GM12878 (cell line): ENCODE data around the gene TRABD2B.

Experiments
- BHLHE40 ChIP-seq, 2 experiments: fragments of 450-650 bp in 1 of 2; IDR thresholded peaks; 2 replicates each; pipeline ENCODE4 v1.6.1; 2011 to 2017; ENCODE audit warnings: low read depth in 2 of 2, borderline replicate concordance in 1 of 2, improper control_type of control experiment in 1 of 2, low read length in 1 of 2, mild to moderate bottlenecking in 1 of 2
- CTCF ChIP-seq, 3 experiments: IDR thresholded peaks in 2 of 3; conservative IDR thresholded peaks in 1 of 3; 2 replicates each; pipeline ENCODE4 v1.5.1; 2011; ENCODE audit warnings: low read depth in 3 of 3, low read length in 3 of 3, mild to moderate bottlenecking in 3 of 3, control low read depth in 2 of 3, moderate library complexity in 2 of 3, inconsistent platforms in 1 of 3, mixed read lengths in 1 of 3; ENCODE audit not compliant: control insufficient read depth in 2 of 3, insufficient read depth in 1 of 3; ENCODE audit errors: extremely low read depth in 1 of 3
- EP300 ChIP-seq, 2 experiments: fragments of 150-350 bp in 1 of 2; IDR thresholded peaks; 2 replicates each; pipeline ENCODE4 v1.6.1; 2011 to 2012; ENCODE audit warnings: low read depth in 2 of 2, low read length in 2 of 2, borderline replicate concordance in 1 of 2, improper control_type of control experiment in 1 of 2, inconsistent platforms in 1 of 2; ENCODE audit not compliant: control insufficient read depth in 1 of 2
- EZH2 ChIP-seq: IDR thresholded peaks from 2 replicates; pipeline ENCODE4 v1.6.1; 2012; ENCODE audit warnings: low read depth, mild to moderate bottlenecking, control low read depth, inconsistent platforms, low read length, borderline replicate concordance; ENCODE audit not compliant: control insufficient read depth
- FOXM1 ChIP-seq: IDR thresholded peaks from 2 replicates; pipeline ENCODE4 v1.6.1; 2012; ENCODE audit warnings: low read depth, mild to moderate bottlenecking, inconsistent platforms, low read length, moderate library complexity
- GABPA ChIP-seq: IDR thresholded peaks from 2 replicates; pipeline ENCODE4 v1.6.1; 2014; ENCODE audit warnings: antibody characterized with exemption, low read depth, mild to moderate bottlenecking, inconsistent platforms
- NKRF ChIP-seq: fragments of 450-650 bp; conservative IDR thresholded peaks from 2 replicates; pipeline ENCODE4 v1.6.1; 2017; ENCODE audit warnings: mild to moderate bottlenecking, moderate library complexity
- NR2C2 ChIP-seq: IDR thresholded peaks from 2 replicates; pipeline ENCODE4 v1.6.1; 2011; ENCODE audit warnings: borderline replicate concordance, low read depth; ENCODE audit not compliant: control insufficient read depth, insufficient read length
- PBX3 ChIP-seq: IDR thresholded peaks from 2 replicates; pipeline ENCODE4 v1.6.1; 2011; ENCODE audit warnings: mild to moderate bottlenecking, low read depth, low read length, moderate library complexity; ENCODE audit not compliant: insufficient replicate concordance
- POLR2A ChIP-seq: IDR thresholded peaks from 2 replicates; pipeline ENCODE4 v1.6.1; 2011; ENCODE audit warnings: low read depth, mild to moderate bottlenecking, low read length
- RAD21 ChIP-seq: IDR thresholded peaks from 2 replicates; pipeline ENCODE4 v1.6.1; 2011; ENCODE audit warnings: mild to moderate bottlenecking, low read depth, low read length, moderate library complexity; ENCODE audit not compliant: insufficient read depth
- SRF ChIP-seq, 2 experiments: IDR thresholded peaks; 2 replicates each; pipeline ENCODE4 v1.6.1; 2011; ENCODE audit warnings: low read depth in 2 of 2, low read length in 2 of 2, mild to moderate bottlenecking in 1 of 2, moderate library complexity in 1 of 2

GRCh38 chr1:48027533-48027835 lies 30.3 kb upstream of the TRABD2B start:
- TF ChIP-seq CTCF (IDR thresholded peaks at IDR 0.05 in 2 of 3, conservative IDR thresholded peaks at IDR 0.05 in 1 of 3; ENCODE audit: control insufficient read depth in 2 of 3, extremely low read depth in 1 of 3, insufficient read depth in 1 of 3, low read depth in 3 of 3, low read length in 3 of 3) (no peak), BHLHE40 (IDR thresholded peaks at IDR 0.05; ENCODE audit: borderline replicate concordance in 1 of 2, low read depth in 2 of 2, low read length in 1 of 2) (no peak), POLR2A (no peak), FOXM1 (no peak), EP300 (IDR thresholded peaks at IDR 0.05; ENCODE audit: borderline replicate concordance in 1 of 2, control insufficient read depth in 1 of 2, low read depth in 2 of 2, low read length in 2 of 2) (no peak), GABPA (no peak), EZH2 (no peak), NKRF (no peak), NR2C2 (no peak), RAD21 (no peak), SRF (IDR thresholded peaks at IDR 0.05; ENCODE audit: low read depth in 2 of 2, low read length in 2 of 2) (no peak), PBX3 (no peak)
